NCI-H748 treated with DMSO at 0.1 percent for 48 hours (cell line): ENCODE measurements around the gene ENDOU.
"Not testable (repeated sequence)": the region's sequence is repeated elsewhere in the genome, so short reads cannot be mapped to it uniquely, and the experiment has no call there.

Source experiments
- DNase-seq: peaks from one replicate; lab custom pipeline; 2025; lab: John Stamatoyannopoulos, UW

The ENDOU gene

DNA sequence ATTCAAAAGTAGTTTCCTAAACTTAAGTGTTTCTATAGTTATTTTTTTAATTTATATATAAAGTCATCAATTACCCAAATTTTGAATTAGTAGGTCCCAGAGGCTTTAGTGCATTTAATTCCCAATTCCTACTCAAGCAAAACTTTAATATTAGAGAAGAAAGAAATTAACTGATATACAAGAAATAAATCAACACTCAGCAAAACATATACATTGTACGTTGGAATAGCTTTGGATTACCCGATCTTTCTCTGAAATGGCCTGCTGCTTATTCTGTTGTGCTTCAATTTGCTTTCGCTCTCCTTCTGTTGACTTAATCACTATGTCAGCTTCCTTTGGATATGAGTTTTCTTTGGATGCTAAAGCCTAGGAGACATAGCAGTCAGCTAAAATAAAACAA lies 37.7 kb downstream of the ENDOU start:
- no peak for DNase-seq

DNA sequence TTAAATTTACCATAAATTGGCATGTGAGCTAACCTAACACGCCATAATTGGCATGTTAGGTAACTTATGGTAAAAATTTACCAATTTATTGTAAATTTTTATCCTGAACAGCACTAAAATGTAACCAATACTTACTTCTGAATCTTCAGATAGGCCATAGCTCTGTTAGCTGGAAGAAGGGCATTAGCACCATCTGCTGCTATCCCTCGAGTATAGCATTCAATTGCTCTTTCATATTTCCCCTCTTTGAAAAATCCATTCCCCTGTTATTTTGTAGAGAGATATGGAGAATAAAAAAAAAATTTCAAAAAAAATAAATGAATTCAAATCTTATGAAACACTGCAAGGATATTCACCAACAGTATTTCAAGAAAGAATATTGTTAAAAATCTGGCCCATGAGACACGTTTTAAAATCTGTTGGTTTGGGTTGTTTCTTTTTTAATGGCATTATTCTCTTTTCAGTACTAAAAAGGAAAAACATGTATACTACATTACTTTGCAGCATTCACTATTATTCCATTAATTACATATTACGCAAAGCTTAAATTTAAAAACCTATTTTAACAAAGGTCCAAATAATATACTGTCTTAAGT lies 38.5 kb downstream of the ENDOU start:
- DNase-seq = peak; percentile 8

DNA sequence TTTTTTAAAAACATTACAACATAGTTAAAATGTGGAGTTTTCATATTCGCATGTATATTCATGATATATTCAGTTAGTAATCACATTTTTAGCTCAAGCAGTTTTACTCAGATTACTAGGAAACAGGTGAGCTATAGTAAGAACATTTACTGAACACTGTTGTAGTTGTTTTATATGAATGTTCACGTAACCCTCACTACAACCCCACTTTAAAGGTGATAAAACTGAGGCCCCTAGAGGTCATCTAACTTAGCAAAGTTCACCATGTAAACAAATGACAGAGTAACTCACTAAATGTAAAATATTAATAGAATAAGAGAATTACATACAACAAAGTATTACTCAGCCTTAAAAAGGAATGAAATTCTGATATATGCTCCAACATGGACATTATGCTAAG lies 45.5 kb downstream of the ENDOU start:
- no peak for DNase-seq

- DNase-seq = no peak
Observed at GRCh38 chr12:47672068-47672467, 53.2 kb downstream of the ENDOU start.

DNA sequence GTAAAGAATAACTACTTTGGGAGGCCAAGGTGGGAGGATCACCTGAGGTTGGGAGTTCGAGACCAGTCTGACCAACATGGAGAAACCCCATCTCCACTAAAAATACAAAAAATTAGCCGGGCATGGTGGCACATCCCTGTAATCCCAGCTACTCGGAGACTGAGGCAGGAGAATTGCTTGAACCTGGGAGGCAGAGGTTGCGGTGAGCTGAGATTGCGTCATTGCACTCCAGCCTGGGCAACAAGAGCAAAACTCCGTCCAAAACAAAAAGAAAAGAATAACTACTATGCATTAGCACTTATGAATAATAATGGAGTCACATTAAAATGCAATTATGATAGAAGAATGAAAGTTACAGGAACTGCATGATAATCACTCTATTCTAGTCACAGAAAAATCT lies 57.4 kb downstream of the ENDOU start:
- not testable (repeated sequence) for DNase-seq
